ENCODE data around the gene KLHL28. TPM values are rescaled to one million over a fixed set of nuclear protein-coding genes. Genes with fewer than 3 reads are reported as not detected.

Gene KLHL28
- total RNA-seq, 2 experiments from 2014 or later: 11.0 to 11.8 TPM

GRCh38 chr14:44956866-44957265 is 4.9 kb downstream of the KLHL28 start:
- Mint-ChIP-seq H3K27ac (no peak overlapping the region), H3K27me3 (no peaks in the 10 kb centered on the region), H3K36me3 (peaks cover 7% of the 10 kb centered on the region), H3K9me3 (no peaks in the 10 kb centered on the region), H3K4me3 (no peak overlapping the region), H3K4me1 (ENCODE audit: low read depth) (peaks cover 45% of the 10 kb centered on the region)
- ChIA-PET POLR2A (no interaction called here), CTCF (interaction anchor here (1.2 kb wide), 1 partner anchor 59 kb away, joined by 4 read pairs; no protein-coding TSS in a partner anchor)
- intact Hi-C loops (cut with micrococcal nuclease): no loop called here
- no peak for DNase-seq

GRCh38 chr14:44955528-44955927 is 6.2 kb downstream of the KLHL28 start:
- intact Hi-C loops (cut with micrococcal nuclease): no loop called here
- H3K4me1 Mint-ChIP-seq (ENCODE audit: low read depth): peaks cover 52% of the 10 kb centered on the region

GRCh38 chr14:44954750-44955149 is 7.0 kb downstream of the KLHL28 start:
- CTCF ChIA-PET: no interaction called here

More at GRCh38 chr14:44955528-44955927, 6.2 kb downstream of the KLHL28 start:
- no peak overlapping the region for H3K27ac Mint-ChIP-seq
- ChIA-PET POLR2A (no interaction called here), CTCF (no interaction called here)
- DNase-seq: no peak
- no peak overlapping the region for H3K4me3 Mint-ChIP-seq
- H3K9me3 Mint-ChIP-seq: no peaks in the 10 kb centered on the region
- H3K36me3 Mint-ChIP-seq: peaks cover 7% of the 10 kb centered on the region
- H3K27me3 Mint-ChIP-seq: no peaks in the 10 kb centered on the region

GRCh38 chr14:44952391-44953110 is 9.2 kb downstream of the KLHL28 start:
- H3K36me3 Mint-ChIP-seq: peaks cover 11% of the 10 kb centered on the region

More at GRCh38 chr14:44954750-44955149, 7.0 kb downstream of the KLHL28 start:
- Mint-ChIP-seq H3K4me3 (no peak overlapping the region), H3K27ac (no peak overlapping the region), H3K4me1 (ENCODE audit: low read depth) (peaks cover 46% of the 10 kb centered on the region), H3K9me3 (no peaks in the 10 kb centered on the region), H3K27me3 (no peaks in the 10 kb centered on the region), H3K36me3 (peaks cover 8% of the 10 kb centered on the region)
- POLR2A ChIA-PET: no interaction called here
- DNase-seq: no peak
- intact Hi-C loops (cut with micrococcal nuclease): no loop called here

GRCh38 chr14:44951051-44951450 is 10.7 kb downstream of the KLHL28 start:
- H3K27ac Mint-ChIP-seq: no peak overlapping the region
- intact Hi-C loops (cut with micrococcal nuclease): no loop called here
- no peak for DNase-seq
- ChIA-PET POLR2A (no interaction called here), CTCF (no interaction called here)
- no peaks in the 10 kb centered on the region for H3K27me3 Mint-ChIP-seq
- no peaks in the 10 kb centered on the region for H3K9me3 Mint-ChIP-seq
- peaks cover 34% of the 10 kb centered on the region for H3K4me1 Mint-ChIP-seq (ENCODE audit: low read depth)
- H3K4me3 Mint-ChIP-seq: no peak overlapping the region
- H3K36me3 Mint-ChIP-seq: peaks cover 18% of the 10 kb centered on the region

More at GRCh38 chr14:44952391-44953110, 9.2 kb downstream of the KLHL28 start:
- Mint-ChIP-seq H3K27ac (no peak overlapping the region), H3K4me1 (ENCODE audit: low read depth) (peaks cover 37% of the 10 kb centered on the region), H3K9me3 (no peaks in the 10 kb centered on the region), H3K4me3 (no peak overlapping the region), H3K27me3 (no peaks in the 10 kb centered on the region)
- intact Hi-C loops (cut with micrococcal nuclease): no loop called here
- ChIA-PET CTCF (no interaction called here), POLR2A (interaction anchor here (0.7 kb wide), 1 partner anchor 147 kb away, joined by 4 read pairs; no protein-coding TSS in a partner anchor)
- DNase-seq: no peak

- H3K27ac Mint-ChIP-seq: no peak overlapping the region
- H3K36me3 Mint-ChIP-seq: peaks cover 48% of the 10 kb centered on the region
- H3K27me3 Mint-ChIP-seq: no peaks in the 10 kb centered on the region
- no peak for DNase-seq
- no peak overlapping the region for H3K4me3 Mint-ChIP-seq
- ChIA-PET POLR2A (no interaction called here), CTCF (no interaction called here)
- peaks cover 31% of the 10 kb centered on the region for H3K4me1 Mint-ChIP-seq (ENCODE audit: low read depth)
- no peaks in the 10 kb centered on the region for H3K9me3 Mint-ChIP-seq
- intact Hi-C loops (cut with micrococcal nuclease): no loop called here
These were observed 16.5 kb downstream of the KLHL28 start for GRCh38 chr14:44945264-44945663.

- DNase-seq: no peak
- POLR2A ChIA-PET: no interaction called here
- CTCF ChIA-PET: interaction anchor here (0.9 kb wide), 1 partner anchor 308 kb away, joined by 4 read pairs; no protein-coding TSS in a partner anchor
- no peak overlapping the region for H3K27ac Mint-ChIP-seq
- intact Hi-C loops (cut with micrococcal nuclease): no loop called here
- peaks cover 28% of the 10 kb centered on the region for H3K4me1 Mint-ChIP-seq (ENCODE audit: low read depth)
- no peaks in the 10 kb centered on the region for H3K27me3 Mint-ChIP-seq
- H3K36me3 Mint-ChIP-seq: peaks cover 51% of the 10 kb centered on the region
- H3K9me3 Mint-ChIP-seq: no peaks in the 10 kb centered on the region
- no peak overlapping the region for H3K4me3 Mint-ChIP-seq
These were observed 17.6 kb downstream of the KLHL28 start for GRCh38 chr14:44944107-44944506.

- no peak overlapping the region for H3K4me3 Mint-ChIP-seq
- H3K4me1 Mint-ChIP-seq (ENCODE audit: low read depth): peaks cover 31% of the 10 kb centered on the region
- peaks cover 3% of the 10 kb centered on the region for H3K9me3 Mint-ChIP-seq
- no peaks in the 10 kb centered on the region for H3K27me3 Mint-ChIP-seq
- POLR2A ChIA-PET: no interaction called here
- no peak overlapping the region for H3K27ac Mint-ChIP-seq
- CTCF ChIA-PET: no interaction called here
- DNase-seq: no peak
- intact Hi-C loops (cut with micrococcal nuclease): no loop called here
- peaks cover 61% of the 10 kb centered on the region for H3K36me3 Mint-ChIP-seq
These were observed 19.3 kb downstream of the KLHL28 start for GRCh38 chr14:44942436-44942835.

GRCh38 chr14:44941591-44941990 is 20.2 kb downstream of the KLHL28 start:
- Mint-ChIP-seq H3K36me3 (peaks cover 57% of the 10 kb centered on the region), H3K9me3 (peaks cover 3% of the 10 kb centered on the region), H3K4me3 (no peak overlapping the region), H3K27ac (no peak overlapping the region), H3K27me3 (no peaks in the 10 kb centered on the region), H3K4me1 (ENCODE audit: low read depth) (peaks cover 29% of the 10 kb centered on the region)
- intact Hi-C loops (cut with micrococcal nuclease): no loop called here
- DNase-seq: no peak
- ChIA-PET CTCF (no interaction called here), POLR2A (no interaction called here)

- Mint-ChIP-seq H3K27ac (peak overlapping the region; percentile 28), H3K27me3 (no peaks in the 10 kb centered on the region), H3K4me1 (ENCODE audit: low read depth) (peaks cover 34% of the 10 kb centered on the region), H3K9me3 (peaks cover 3% of the 10 kb centered on the region), H3K36me3 (peaks cover 62% of the 10 kb centered on the region), H3K4me3 (no peak overlapping the region)
- CTCF ChIA-PET: no interaction called here
- intact Hi-C loops (cut with micrococcal nuclease): no loop called here
- DNase-seq: no peak
- POLR2A ChIA-PET: no interaction called here
These were observed 20.8 kb downstream of the KLHL28 start for GRCh38 chr14:44940944-44941343.

GRCh38 chr14:44940211-44940610 is 21.5 kb downstream of the KLHL28 start:
- Mint-ChIP-seq H3K9me3 (peaks cover 3% of the 10 kb centered on the region), H3K4me1 (ENCODE audit: low read depth) (peaks cover 34% of the 10 kb centered on the region), H3K27ac (no peak overlapping the region), H3K4me3 (no peak overlapping the region), H3K36me3 (peaks cover 56% of the 10 kb centered on the region), H3K27me3 (no peaks in the 10 kb centered on the region)
- no peak for DNase-seq
- ChIA-PET POLR2A (no interaction called here), CTCF (no interaction called here)
- intact Hi-C loops (cut with micrococcal nuclease): no loop called here

- Mint-ChIP-seq H3K9me3 (peaks cover 3% of the 10 kb centered on the region), H3K27me3 (no peaks in the 10 kb centered on the region), H3K36me3 (peaks cover 54% of the 10 kb centered on the region), H3K4me1 (ENCODE audit: low read depth) (peaks cover 32% of the 10 kb centered on the region), H3K4me3 (no peak overlapping the region), H3K27ac (no peak overlapping the region)
- CTCF ChIA-PET: no interaction called here
- intact Hi-C loops (cut with micrococcal nuclease): no loop called here
- POLR2A ChIA-PET: no interaction called here
- DNase-seq: no peak
These were observed 24.2 kb downstream of the KLHL28 start for GRCh38 chr14:44937547-44937946.

GRCh38 chr14:44935155-44935554 is 26.6 kb downstream of the KLHL28 start:
- intact Hi-C loops (cut with micrococcal nuclease): no loop called here
- no peak for DNase-seq
- Mint-ChIP-seq H3K27ac (no peak overlapping the region), H3K36me3 (peaks cover 36% of the 10 kb centered on the region), H3K4me1 (ENCODE audit: low read depth) (peaks cover 17% of the 10 kb centered on the region), H3K27me3 (no peaks in the 10 kb centered on the region), H3K9me3 (peaks cover 3% of the 10 kb centered on the region), H3K4me3 (no peak overlapping the region)
- ChIA-PET CTCF (no interaction called here), POLR2A (no interaction called here)
